GM21576 (cell line): ENCODE data around the gene ARRB1.
"Not testable (repeated sequence)": the region's sequence is repeated elsewhere in the genome, so short reads cannot be mapped to it uniquely, and the experiment has no call there.

Source experiments
- ATAC-seq: cut with Tn5 transposase; IDR thresholded peaks from one replicate; pipeline ENCODE4 v1.9.1; 2021; ENCODE audit warnings: mild to moderate bottlenecking, moderate library complexity; ENCODE audit not compliant: unreplicated experiment

The ARRB1 gene

DNA sequence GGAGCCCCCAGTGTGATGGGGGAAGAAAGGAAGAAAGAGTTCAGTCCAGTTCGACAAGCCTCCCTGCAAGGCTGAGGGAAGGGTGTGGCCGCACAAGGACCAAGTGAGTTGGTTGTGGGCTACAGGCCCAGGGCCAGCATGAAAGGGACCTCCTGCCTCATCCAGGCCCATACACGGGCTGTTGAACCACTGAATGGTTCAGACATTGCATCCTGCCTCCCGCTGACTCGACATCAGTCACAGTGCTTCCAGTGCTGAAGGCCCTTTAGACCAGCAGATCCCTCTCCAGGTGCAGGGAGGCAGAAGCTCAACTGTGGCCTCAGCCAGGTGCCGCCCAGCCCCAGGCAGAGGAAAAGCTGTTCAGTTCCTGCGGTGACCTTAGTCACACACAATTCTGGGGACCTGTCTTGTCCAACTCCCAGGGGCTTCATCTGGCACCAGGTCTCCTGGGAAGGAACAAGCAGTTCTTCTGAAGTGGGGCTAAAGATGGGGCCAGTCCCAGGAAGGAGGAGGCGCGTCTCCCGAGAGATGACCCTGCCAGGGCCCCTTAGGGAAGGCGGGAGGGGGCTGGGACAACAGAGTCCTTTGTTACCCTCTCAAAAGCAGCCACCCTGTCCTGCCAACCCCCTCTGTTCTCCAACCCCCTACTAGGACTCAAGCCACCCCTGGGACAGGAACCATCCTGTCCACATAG, 6.6 kb downstream of the ARRB1 start:
- ATAC-seq, result no peak

DNA sequence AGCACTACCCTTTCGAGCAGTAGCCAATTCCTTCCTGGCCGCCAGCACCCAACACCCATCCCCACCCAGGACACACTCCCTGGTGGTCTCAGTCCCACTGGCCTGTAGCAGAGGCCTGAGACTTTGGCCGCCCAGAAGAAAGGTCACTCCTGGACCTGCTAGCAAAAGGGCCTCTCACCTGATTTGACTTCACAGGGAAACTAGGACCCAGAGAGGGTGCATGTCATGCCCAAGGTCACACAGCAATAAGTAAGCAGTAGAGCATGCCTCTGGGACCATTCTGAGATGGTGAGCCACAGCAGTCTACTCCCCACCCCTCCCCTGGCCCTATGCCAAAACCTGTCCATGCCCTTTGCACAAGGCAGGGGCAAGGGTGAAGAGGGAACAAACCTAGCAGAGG, 7.3 kb downstream of the ARRB1 start:
- no peak for ATAC-seq

DNA sequence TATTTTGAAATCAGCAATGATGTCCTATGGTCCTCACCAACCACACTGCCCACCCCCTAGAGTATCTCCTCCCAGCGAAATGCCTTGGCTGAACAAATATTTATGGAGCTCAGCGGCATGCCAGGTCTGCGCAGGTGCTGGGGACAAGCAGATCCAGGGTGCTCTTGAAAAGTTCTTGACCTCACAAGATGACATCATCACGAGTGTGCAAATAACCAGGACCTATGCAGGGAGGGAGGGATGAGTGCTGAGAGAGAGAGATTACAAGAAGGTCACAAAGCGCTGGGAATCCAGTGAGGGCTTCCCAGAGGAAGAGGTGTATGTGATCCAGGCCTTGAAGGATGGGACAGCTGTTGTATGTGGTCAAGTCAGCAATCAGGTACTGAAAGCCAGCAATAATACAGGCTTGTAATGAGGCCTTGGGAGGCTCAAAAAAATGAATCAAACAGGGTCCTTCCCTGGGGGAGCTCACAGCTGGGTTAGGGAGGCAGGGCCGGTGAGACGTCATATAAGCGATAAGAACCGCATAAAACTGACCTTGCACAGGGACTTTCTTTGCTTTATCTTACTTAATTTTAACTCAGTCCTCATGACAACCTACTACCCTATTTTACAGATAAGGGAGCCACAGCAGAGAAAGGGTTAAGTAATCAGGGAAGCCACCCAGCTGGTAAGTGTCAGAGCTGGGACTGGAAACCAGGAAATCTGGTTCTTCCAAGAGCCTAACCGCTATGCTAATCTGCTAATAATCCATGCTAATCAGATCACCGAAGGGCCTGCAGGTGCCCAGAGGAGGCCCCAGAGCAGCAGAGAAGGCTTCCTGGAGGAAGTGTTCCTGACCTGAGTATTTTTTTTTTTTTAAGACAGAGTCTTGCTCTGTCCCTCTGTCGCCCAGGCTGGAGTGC, 8.2 kb downstream of the ARRB1 start:
- ATAC-seq, result no peak

DNA sequence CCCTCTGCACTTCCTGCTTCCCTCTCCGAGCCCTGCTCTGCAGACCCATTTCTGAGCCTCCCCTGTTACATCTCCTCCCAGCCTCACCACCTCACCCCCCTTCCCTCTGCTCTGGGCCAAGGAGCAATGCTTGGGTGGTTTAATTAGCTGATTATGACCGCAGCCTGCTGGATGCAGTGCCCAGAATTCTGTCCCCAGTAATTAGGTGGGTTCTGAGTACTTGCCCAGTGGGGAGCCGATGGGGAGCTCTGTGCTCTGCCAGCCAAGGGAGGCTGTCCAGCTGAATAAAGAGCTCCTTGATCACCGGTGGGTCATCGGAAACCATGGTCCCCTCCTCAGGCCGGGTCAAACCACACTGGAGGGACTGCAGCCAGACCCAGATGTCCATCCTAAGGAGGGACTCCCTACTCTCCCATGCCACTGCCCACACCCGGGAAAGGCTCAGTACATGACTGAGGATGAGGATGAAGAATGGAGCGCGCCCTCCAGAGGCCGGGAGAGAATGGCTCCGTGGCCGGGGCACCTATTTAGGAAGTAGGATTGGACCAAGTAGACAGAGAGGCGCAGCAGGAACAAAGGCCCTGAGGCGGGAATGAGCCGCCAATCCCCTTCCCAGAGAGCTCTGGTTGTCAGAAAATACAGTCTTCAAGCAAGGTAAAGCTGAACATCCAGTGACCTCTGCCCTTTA, 9.1 kb downstream of the ARRB1 start:
- no peak for ATAC-seq

DNA sequence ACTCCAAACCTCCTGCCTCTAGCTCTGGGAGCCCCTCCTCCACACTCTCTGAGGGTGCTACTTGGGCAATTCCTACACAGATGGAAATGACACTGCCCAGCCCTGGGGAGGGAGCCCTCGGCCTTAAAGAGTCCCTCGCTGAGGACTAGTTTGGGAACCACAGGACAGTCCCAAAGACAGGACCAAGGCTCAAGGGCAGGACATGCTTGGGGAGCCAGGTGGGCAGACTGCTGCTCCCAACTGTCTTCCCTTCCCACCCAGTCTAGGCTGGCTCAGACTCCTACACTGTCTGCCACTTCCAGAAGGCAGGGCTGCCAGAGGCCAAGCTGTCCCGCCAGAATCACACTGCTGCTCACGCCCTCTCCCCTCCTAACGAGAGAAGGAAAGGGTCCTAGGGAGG, 9.8 kb downstream of the ARRB1 start:
- ATAC-seq, result no peak

DNA sequence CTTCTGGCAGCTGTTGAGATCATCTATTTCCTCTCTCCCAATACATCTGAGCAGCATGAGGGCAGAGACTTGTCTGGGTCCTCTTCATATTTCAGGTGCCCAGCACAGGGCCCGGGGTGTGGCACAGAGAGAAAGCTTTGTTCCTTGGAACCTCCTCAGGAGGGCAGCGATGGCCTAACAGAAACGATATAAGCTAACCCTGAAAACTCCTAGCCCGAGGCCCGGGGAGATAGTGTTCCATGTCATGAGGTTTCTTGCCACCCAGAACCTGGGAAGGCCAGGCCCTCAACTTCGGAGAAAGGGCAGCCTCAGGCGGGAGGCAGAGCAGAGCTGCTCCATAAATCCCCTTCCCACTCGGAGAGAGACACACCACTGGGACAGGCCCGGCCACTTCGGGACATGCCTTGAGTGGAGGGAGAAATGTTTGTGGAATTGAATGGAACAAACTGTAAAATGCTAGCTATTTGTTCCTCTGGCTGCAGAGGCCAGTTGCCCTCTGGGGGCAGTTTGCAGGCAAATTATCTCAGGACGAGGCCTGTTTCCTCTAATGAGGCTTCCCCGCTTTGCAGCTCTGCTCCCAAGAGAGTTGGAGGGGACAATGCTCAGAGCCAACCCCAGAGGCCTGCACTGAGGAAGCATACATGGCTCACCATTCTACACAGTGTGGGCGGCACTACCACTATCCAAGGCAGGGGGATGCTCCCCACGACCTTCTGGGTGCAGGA, 11.6 kb downstream of the ARRB1 start:
- no peak for ATAC-seq

DNA sequence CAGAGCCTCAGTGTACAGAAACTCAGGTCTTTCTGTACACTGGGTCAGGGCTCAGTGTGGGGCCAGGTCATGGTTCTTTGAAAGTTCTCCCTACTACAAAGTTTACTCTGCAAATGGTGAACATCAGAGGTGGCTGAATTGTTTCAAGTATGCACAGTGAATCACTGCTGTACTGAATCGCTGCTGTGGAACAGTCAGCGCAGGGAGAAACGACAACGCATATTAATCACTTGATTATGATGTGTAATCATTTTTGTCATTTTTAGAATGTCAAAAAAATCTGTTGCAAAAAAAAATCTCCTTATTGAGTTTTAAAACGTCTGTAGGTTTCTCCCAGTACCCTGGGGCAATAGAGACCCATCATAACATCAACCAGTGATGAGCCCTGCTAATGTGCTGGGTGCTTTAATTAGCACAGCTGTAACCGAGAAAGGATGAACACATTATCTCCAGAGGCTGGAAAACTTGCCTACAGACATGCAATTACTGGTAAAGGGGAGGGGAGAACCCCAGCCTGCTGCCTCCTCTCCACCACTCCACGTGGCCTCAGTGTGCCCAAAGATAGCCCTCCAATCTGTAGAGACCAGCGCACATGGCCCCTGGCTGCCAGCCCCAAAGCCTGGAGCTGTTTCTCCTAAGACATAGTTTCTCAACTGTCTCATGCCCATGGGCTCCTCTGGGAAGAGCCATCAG, 12.8 kb downstream of the ARRB1 start:
- ATAC-seq, result no peak

DNA sequence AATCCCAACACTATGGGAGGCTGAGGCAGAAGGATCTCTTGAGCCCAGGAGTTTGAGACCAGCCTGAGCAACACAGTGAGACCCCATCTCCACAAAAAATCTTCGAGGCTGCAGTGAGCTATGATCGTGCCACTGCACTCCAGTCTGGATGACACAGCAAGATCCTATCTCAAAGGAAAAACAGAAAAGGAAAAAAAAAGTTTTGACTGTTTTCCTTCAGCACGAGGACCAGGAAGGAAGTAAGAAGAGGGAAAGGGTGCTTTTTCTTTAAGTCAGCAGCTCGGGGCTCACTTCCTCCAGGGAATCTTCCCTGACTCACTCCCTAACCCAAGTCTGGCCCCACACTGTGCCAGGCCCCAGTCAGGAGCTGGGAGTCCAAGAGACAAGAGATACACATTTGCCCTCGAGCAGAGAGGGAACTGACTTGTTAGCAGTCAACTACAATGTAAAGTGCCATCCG, 14.2 kb downstream of the ARRB1 start:
- no peak for ATAC-seq

DNA sequence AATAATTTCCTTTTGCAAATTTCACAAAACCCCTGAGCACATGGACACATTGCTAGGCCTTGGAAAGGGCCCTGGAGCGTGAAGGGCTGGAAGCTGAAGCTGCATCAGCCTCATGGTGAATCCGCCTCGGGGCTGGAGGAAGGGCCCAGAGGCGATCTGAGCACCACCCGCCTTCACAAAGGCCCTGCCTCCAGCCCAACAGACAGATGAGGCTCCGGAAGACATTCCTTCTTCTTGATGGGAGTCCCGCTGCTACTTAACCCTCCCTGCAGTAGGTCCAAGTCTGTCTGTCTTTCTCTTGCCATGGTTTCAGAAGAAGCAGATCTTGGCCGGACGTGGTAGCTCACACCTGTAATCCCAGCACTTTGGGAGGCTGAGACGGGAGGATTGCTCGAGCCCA, 16.5 kb downstream of the ARRB1 start:
- no peak for ATAC-seq

DNA sequence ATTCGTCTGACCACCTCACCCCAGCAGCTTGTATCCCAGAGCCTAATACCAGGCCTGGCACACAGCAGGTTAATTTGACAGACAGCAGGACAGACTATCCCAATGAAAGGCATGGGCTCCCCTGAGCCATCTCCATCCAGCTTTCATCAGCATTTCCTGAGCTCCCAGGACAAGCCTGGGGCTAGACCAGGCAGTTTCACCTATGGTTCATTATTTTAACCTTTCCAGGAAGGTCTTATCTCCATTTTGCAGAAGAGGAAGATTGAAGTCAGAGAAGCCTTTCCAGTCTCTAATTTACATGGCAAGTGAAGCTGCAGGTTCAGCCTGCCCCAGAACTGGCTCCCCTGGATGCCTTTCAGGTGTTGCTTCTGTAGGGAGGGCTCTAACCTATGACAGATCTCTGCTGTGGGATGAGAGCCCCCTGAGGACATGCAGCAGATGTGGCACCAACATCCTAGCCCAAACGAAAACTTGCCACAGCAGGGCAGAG, 17.0 kb downstream of the ARRB1 start:
- ATAC-seq, result no peak

DNA sequence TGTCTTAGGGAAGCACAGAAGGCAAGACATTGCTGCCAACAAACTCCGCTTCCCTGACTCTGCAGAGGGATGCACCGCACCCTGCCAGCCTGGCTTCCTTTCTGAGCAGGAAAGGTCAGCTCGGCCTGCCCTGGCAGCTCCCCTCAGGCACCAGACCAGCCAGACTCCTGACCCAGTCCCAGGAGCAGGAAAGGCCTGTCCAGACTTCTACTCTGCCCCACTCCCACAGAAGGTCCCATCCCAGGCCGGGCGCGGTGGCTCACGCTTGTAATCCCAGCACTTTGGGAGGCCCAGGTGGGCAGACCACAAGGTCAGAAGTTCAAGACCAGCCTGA, 17.7 kb downstream of the ARRB1 start:
- no peak for ATAC-seq

DNA sequence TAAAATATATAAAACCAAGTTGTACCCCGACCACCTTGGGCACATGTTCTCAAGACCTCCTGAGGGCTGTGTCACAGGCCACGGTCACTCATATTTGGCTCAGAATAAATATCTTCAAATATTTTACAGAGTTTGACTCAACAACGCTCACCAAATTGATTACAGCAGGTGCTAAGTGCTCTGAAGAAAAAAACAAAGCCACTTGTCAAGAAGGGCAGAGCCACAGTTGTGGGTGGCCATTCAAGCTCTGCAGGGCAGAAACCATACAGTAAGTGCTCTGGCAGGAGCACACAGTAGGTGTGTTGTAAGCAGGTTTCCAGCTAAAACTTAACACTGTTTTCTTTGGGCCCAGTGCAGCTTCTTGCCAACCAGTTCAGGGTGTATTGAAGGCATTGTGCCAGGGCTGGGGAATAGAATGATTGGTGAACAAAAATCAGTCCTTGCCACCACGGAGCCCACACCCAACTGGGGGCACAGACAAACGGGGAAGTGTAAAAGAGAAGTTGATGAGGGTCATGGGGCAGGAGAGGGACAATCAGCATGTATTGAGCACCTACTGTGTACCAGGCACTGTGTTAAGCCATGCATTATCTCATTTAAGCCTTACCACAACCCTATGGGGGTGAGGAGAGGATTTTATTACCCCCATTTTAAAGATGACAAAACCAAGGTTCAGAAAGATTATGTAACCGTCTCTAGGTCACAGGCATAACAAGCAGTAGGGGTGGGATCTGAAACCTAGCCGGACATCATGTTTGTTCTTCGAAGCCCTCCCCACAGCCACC, 18.2 kb downstream of the ARRB1 start:
- no peak for ATAC-seq

DNA sequence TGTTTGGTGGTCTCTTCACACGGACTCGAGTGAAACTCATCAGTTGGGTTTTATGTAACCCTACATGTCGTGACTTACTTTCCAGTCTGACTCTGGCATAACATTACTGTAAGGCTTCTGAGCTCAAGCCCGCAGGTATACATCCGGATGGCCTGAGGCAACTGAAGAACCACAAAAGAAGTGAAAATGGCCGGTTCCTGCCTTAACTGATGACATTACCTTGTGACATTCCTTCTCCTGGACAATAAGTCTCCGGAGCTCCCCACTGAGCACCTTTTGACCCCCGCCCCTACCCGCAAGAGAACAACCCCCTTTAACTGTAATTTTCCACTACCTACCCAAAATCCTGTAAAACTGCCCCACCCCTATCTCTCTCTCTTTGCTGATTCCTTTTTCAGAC, 19.7 kb downstream of the ARRB1 start:
- not testable (repeated sequence) for ATAC-seq

DNA sequence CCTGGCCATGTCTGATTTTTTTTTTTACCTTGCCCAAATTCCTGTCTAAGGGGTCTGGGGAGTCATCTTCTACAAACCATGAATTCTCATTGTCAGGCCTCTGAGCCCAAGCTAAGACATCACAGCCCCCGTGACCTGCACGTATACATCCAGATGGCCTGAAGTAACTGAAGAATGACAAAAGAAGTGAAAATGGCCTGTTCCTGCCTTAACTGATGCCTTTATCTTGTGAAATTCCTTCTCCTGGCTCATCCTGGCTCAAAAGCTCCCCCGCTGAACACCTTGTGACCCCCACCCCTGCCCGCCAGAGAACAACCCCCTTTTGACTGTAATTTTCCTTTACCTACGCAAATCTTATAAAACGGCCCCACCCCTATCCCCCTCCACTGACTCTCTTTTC, 20.2 kb downstream of the ARRB1 start:
- not testable (repeated sequence) for ATAC-seq

DNA sequence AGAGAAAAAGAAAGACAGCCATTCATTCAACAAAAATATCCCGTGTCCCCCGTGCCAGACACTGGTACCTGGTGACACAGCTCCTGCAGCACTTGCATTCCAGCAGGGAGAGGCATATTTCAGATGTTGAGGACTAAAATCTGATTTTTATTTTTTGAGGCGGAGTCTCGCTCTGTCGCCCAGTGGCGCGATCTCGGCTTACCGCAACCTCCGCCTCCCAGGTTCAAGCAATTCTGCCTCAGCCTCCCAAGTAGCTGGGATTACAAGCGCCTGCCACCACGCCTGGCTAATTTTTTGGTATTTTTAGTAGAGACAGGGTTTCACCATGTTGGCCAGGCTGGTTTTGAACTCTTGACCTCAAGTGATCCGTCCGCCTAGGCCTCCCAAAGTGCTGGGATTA, 20.6 kb downstream of the ARRB1 start:
- not testable (repeated sequence) for ATAC-seq

DNA sequence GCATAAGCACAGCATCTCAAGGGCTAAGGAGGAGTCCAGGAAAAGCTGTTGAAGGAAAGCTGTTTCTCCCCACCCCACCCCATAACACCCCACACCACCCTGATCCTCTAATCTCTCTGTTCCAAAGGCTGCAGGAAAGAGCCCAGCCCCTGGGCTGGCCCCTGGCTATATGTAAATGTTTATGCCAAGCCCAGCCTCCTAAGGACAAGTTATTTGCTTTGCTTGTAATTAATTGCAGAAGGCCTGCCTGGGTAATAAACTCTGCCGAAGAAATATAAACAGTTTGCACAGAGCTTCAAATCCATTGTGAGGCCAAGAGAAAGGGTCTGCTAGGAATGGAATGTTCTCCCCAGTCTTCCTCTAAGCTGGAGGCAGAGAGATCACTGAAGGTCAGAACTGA, 21.2 kb downstream of the ARRB1 start:
- ATAC-seq, result no peak

DNA sequence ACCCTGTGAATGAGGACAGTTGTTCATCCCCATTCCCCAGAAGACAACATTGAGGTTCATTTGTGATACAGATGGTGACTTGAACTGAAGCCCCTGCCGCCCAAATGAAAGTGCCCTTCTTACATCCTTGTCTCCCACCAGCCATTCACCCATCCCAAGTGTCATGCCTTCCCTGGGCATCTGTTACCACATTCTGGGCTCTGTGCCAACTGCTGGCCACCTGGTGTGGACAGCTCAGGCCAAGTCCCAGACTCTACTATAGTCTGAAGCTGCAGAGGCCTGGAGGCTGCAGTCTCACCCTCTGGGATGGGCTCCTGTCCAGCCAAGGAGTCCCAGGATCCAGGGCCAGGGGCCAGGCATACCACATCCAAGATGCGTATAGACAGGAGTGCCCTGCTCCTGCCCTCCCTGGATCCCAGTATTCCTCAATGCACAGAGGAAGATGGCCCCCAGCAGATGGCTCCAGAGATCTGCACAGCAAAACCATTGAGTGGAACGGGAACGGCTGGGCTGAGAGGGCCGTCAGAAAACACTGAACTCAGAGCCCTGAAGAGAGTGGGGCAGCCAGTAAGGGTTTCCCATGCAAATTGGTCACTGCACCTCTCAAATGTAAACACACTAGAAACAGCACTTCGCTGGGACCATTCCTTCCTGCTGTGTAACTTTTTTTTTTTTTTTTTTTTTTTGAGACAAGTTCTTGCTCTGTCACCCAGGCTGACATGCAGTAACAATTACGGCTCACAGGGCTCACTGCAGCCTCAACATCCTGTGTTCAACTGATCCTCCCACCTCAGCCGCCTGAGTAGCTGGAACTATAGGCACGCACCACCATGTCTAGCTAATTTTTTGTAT, 22.8 kb downstream of the ARRB1 start:
- ATAC-seq, result no peak

DNA sequence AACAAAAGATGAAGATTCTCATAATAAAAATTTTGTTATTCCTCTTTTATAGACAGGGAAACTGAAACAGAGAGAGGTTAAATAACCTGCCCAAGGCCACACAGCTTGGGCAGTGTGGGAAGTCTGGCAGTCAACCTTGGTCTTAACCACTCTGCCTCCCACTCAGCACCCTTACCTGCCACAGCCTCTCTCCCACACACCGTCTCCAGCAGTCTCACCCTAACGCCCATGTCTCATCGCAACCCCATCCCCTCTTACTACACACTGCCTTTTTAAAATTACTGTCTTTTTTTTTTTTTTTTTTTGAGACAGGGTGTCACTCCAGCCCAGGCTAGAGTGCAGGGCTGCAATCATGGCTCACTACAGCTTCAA, 25.0 kb downstream of the ARRB1 start:
- no peak for ATAC-seq
